ENCODE measurements around the gene DCLK2. TPM values are rescaled to one million over a fixed set of nuclear protein-coding genes. Genes with fewer than 3 reads are reported as not detected.

The DCLK2 gene
- total RNA-seq, 2 experiments from 2014 or later, result not detected

GRCh38 chr4:150234246-150234645 is 156.0 kb downstream of the DCLK2 start:
- peaks cover 17% of the 10 kb centered on the region for H3K27me3 Mint-ChIP-seq
- no peak for DNase-seq

GRCh38 chr4:150235317-150235716 is 157.1 kb downstream of the DCLK2 start:
- Histone ChIP-seq H3K27ac (ENCODE audit: low read depth in 1 of 2, low read length in 2 of 2) (no peak overlapping the region), H3K4me1 (ENCODE audit: insufficient read depth, low read length) (no peaks in the 10 kb centered on the region), H3K36me3 (ENCODE audit: insufficient read depth, low read length) (no peaks in the 10 kb centered on the region), H3K9me3 (ENCODE audit: control insufficient read depth in 1 of 2, insufficient read depth in 1 of 2, low read length in 2 of 2) (no peaks in the 10 kb centered on the region), H3K27me3 (ENCODE audit: control insufficient read depth in 1 of 2, insufficient read depth in 2 of 2, low read length in 2 of 2) (peaks cover 0 to 6% of the 10 kb centered on the region in 2 experiments), H3K4me3 (ENCODE audit: low read length) (no peak overlapping the region)
- ChIA-PET POLR2A (no interaction called here), CTCF (no interaction called here)
- no peak for DNase-seq
- H3K4me3 Mint-ChIP-seq, result no peak overlapping the region
- H3K9me3 Mint-ChIP-seq, result no peaks in the 10 kb centered on the region
- H3K4me1 Mint-ChIP-seq (ENCODE audit: low read depth), result no peaks in the 10 kb centered on the region
- H3K36me3 Mint-ChIP-seq (ENCODE audit: low read depth), result no peaks in the 10 kb centered on the region
- no peak overlapping the region for H3K27ac Mint-ChIP-seq
- intact Hi-C loops (cut with DNase I, micrococcal nuclease), result no loop called here
- H3K27me3 Mint-ChIP-seq, result peaks cover 13% of the 10 kb centered on the region
- no peak for ATAC-seq (ENCODE audit: poor library complexity)
- TF ChIP-seq CTCF (IDR thresholded peaks at IDR 0.05), result no peak

More at GRCh38 chr4:150234246-150234645, 156.0 kb downstream of the DCLK2 start:
- no peak for TF ChIP-seq CTCF (IDR thresholded peaks at IDR 0.05)
- no peak overlapping the region for H3K4me3 Mint-ChIP-seq
- no peaks in the 10 kb centered on the region for H3K36me3 Mint-ChIP-seq (ENCODE audit: low read depth)
- H3K9me3 Mint-ChIP-seq, result no peaks in the 10 kb centered on the region
- no peaks in the 10 kb centered on the region for H3K36me3 ChIP-seq (ENCODE audit: insufficient read depth, low read length)
- intact Hi-C loops (cut with DNase I, micrococcal nuclease), result no loop called here
- no peak overlapping the region for H3K27ac ChIP-seq (ENCODE audit: low read depth in 1 of 2, low read length in 2 of 2)
- POLR2A ChIA-PET, result no interaction called here
- no peaks in the 10 kb centered on the region for H3K4me1 ChIP-seq (ENCODE audit: insufficient read depth, low read length)
- CTCF ChIA-PET, result no interaction called here
- no peaks in the 10 kb centered on the region for H3K4me1 Mint-ChIP-seq (ENCODE audit: low read depth)
- H3K27me3 ChIP-seq (ENCODE audit: control insufficient read depth in 1 of 2, insufficient read depth in 2 of 2, low read length in 2 of 2), result peaks cover 0 to 8% of the 10 kb centered on the region in 2 experiments
- H3K9me3 ChIP-seq (ENCODE audit: control insufficient read depth in 1 of 2, insufficient read depth in 1 of 2, low read length in 2 of 2), result no peaks in the 10 kb centered on the region
- H3K4me3 ChIP-seq (ENCODE audit: low read length), result no peak overlapping the region
- no peak overlapping the region for H3K27ac Mint-ChIP-seq
- ATAC-seq (ENCODE audit: poor library complexity), result no peak

GRCh38 chr4:150235808-150236271 is 157.6 kb downstream of the DCLK2 start:
- Mint-ChIP-seq H3K4me3 (no peak overlapping the region), H3K27ac (no peak overlapping the region), H3K36me3 (ENCODE audit: low read depth) (no peaks in the 10 kb centered on the region), H3K27me3 (peaks cover 11% of the 10 kb centered on the region), H3K4me1 (ENCODE audit: low read depth) (no peaks in the 10 kb centered on the region), H3K9me3 (no peaks in the 10 kb centered on the region)
- H3K27ac ChIP-seq (ENCODE audit: low read depth in 1 of 2, low read length in 2 of 2), result no peak overlapping the region
- TF ChIP-seq CTCF (IDR thresholded peaks at IDR 0.05), result no peak
- ChIA-PET POLR2A (no interaction called here), CTCF (no interaction called here)
- H3K36me3 ChIP-seq (ENCODE audit: insufficient read depth, low read length), result no peaks in the 10 kb centered on the region
- peaks cover 0 to 3% of the 10 kb centered on the region in 2 experiments for H3K27me3 ChIP-seq (ENCODE audit: control insufficient read depth in 1 of 2, insufficient read depth in 2 of 2, low read length in 2 of 2)
- ATAC-seq (ENCODE audit: poor library complexity) (no peak), DNase-seq (no peak)
- H3K9me3 ChIP-seq (ENCODE audit: control insufficient read depth in 1 of 2, insufficient read depth in 1 of 2, low read length in 2 of 2), result no peaks in the 10 kb centered on the region
- H3K4me1 ChIP-seq (ENCODE audit: insufficient read depth, low read length), result no peaks in the 10 kb centered on the region
- intact Hi-C loops (cut with DNase I, micrococcal nuclease), result no loop called here
- no peak overlapping the region for H3K4me3 ChIP-seq (ENCODE audit: low read length)

All from CD4-positive, alpha-beta T cell (primary cell).